Chondrocyte (in vitro differentiated cells): ENCODE results near the gene SUPV3L1. TPM values are rescaled to one million over a fixed set of nuclear protein-coding genes. Genes with fewer than 3 reads are reported as not detected.
A peak's percentile ranks its signal among the peaks of the same experiment; 100 is the strongest.

ENCODE experiments used
- DNase-seq: peaks from one replicate; pipeline ENCODE4 v3.0.0; 2021; ENCODE audit warnings: mixed read lengths, low spot score
- H3K27ac Mint-ChIP-seq: one replicate; pipeline ENCODE4 v1.8.0; 2021; ENCODE audit warnings: mild to moderate bottlenecking, moderate library complexity, mixed read lengths; ENCODE audit not compliant: unreplicated experiment
- H3K27me3 Mint-ChIP-seq: 2 replicates; pipeline ENCODE4 v1.8.0; 2021; ENCODE audit warnings: low read depth, mixed read lengths
- H3K36me3 Mint-ChIP-seq: 2 replicates; pipeline ENCODE4 v1.8.0; 2021; ENCODE audit warnings: low read depth, mixed read lengths
- H3K4me1 Mint-ChIP-seq: 2 replicates; pipeline ENCODE4 v1.8.0; 2021; ENCODE audit warnings: low read depth, mild to moderate bottlenecking, mixed read lengths
- H3K4me3 Mint-ChIP-seq: one replicate; pipeline ENCODE4 v1.8.0; 2021; ENCODE audit warnings: mild to moderate bottlenecking, moderate library complexity, mixed read lengths; ENCODE audit not compliant: unreplicated experiment
- H3K9me3 Mint-ChIP-seq: 2 replicates; pipeline ENCODE4 v1.8.0; 2021; ENCODE audit warnings: low read depth, mixed read lengths
- CTCF ChIP-seq: fragments of 200-600 bp; sonication (generic); IDR thresholded peaks from 2 replicates; pipeline ENCODE4 v1.5.0; 2021; ENCODE audit warnings: antibody characterized with exemption, mild to moderate bottlenecking, moderate library complexity
- total RNA-seq: library from RNA; stranded (reverse); gene quantifications from 3 replicates; pipeline ENCODE4 v1.2.1, GENCODE V29; 2021

SUPV3L1 gene
- total RNA-seq, 1 donor from 2014 or later: 24.1 TPM

- TF ChIP-seq CTCF: no peak
- Mint-ChIP-seq H3K27me3 (no peaks in the 10 kb centered on the region), H3K36me3 (peaks cover 8% of the 10 kb centered on the region), H3K4me1 (peaks cover 30% of the 10 kb centered on the region), H3K27ac (peak overlapping the region; percentile 86), H3K4me3 (no peak overlapping the region), H3K9me3 (no peaks in the 10 kb centered on the region)
- DNase-seq: no peak
Observed at GRCh38 chr10:69201045-69201444, 21.0 kb downstream of the SUPV3L1 start.

- Mint-ChIP-seq H3K9me3 (no peaks in the 10 kb centered on the region), H3K4me1 (peaks cover 30% of the 10 kb centered on the region), H3K36me3 (peaks cover 11% of the 10 kb centered on the region), H3K27me3 (no peaks in the 10 kb centered on the region), H3K27ac (peak overlapping the region; percentile 86), H3K4me3 (no peak overlapping the region)
- TF ChIP-seq CTCF: no peak
- no peak for DNase-seq
Observed at GRCh38 chr10:69202332-69202731, 22.3 kb downstream of the SUPV3L1 start.

GRCh38 chr10:69208761-69209160 lies 28.7 kb downstream of the SUPV3L1 start:
- Mint-ChIP-seq H3K4me1 (peaks cover 12% of the 10 kb centered on the region), H3K27me3 (no peaks in the 10 kb centered on the region), H3K9me3 (no peaks in the 10 kb centered on the region), H3K36me3 (peaks cover 23% of the 10 kb centered on the region), H3K27ac (no peak overlapping the region), H3K4me3 (no peak overlapping the region)
- no peak for TF ChIP-seq CTCF
- no peak for DNase-seq

GRCh38 chr10:69209787-69210484 lies 29.9 kb downstream of the SUPV3L1 start:
- Mint-ChIP-seq H3K27me3 (no peaks in the 10 kb centered on the region), H3K4me3 (no peak overlapping the region), H3K9me3 (peaks cover 6% of the 10 kb centered on the region), H3K4me1 (peaks cover 9% of the 10 kb centered on the region), H3K36me3 (peaks cover 23% of the 10 kb centered on the region), H3K27ac (no peak overlapping the region)
- no peak for TF ChIP-seq CTCF
- no peak for DNase-seq

GRCh38 chr10:69211104-69211503 lies 31.1 kb downstream of the SUPV3L1 start:
- peaks cover 19% of the 10 kb centered on the region for H3K36me3 Mint-ChIP-seq
- no peak overlapping the region for H3K4me3 Mint-ChIP-seq
- no peak for DNase-seq
- no peak for TF ChIP-seq CTCF
- H3K27me3 Mint-ChIP-seq: no peaks in the 10 kb centered on the region
- H3K9me3 Mint-ChIP-seq: peaks cover 6% of the 10 kb centered on the region
- no peak overlapping the region for H3K27ac Mint-ChIP-seq
- peaks cover 17% of the 10 kb centered on the region for H3K4me1 Mint-ChIP-seq
